Mesenteric fat pad (tissue), 1 donor: ENCODE measurements around the gene PID1. TPM values are rescaled to one million over a fixed set of nuclear protein-coding genes. Genes with fewer than 3 reads are reported as not detected.
"Not testable (repeated sequence)": the region's sequence is repeated elsewhere in the genome, so short reads cannot be mapped to it uniquely, and the experiment has no call there.

Experiments used
- DNase-seq: peaks from one replicate; pipeline ENCODE4 v3.0.0-alpha.2; 2020; ENCODE audit warnings: low spot score
- total RNA-seq: library from RNA; stranded (reverse); fragmentation: NEBNext Ultra II Directional; extraction: Animal tissue kit (Norgen Biotek cat#: 25700); gene quantifications from one replicate; pipeline ENCODE4 v1.2.1, GENCODE V29; 2021
- donor health status: DM: yes; HTN: yes; CAD: no.

Gene PID1
- total RNA-seq, 1 donor from 2014 or later, result 56.5 TPM

- no peak for DNase-seq
Observed at GRCh38 chr2:229081411-229081810, 189.7 kb downstream of the PID1 start.

GRCh38 chr2:229080172-229080571, 190.9 kb downstream of the PID1 start:
- DNase-seq, result no peak

GRCh38 chr2:229076886-229077285, 194.2 kb downstream of the PID1 start:
- not testable (repeated sequence) for DNase-seq

- DNase-seq, result no peak
Observed at GRCh38 chr2:229073935-229074334, 197.2 kb downstream of the PID1 start.

- DNase-seq, result no peak
Observed at GRCh38 chr2:229071292-229071976, 199.7 kb downstream of the PID1 start.

- DNase-seq, result no peak
Observed at GRCh38 chr2:229066121-229066715, 204.9 kb downstream of the PID1 start.

GRCh38 chr2:229064749-229065148, 206.3 kb downstream of the PID1 start:
- DNase-seq, result no peak

GRCh38 chr2:229060147-229060546, 210.9 kb downstream of the PID1 start:
- no peak for DNase-seq

- no peak for DNase-seq
Observed at GRCh38 chr2:229059331-229060033, 211.6 kb downstream of the PID1 start.

- no peak for DNase-seq
Observed at GRCh38 chr2:229057976-229058553, 213.0 kb downstream of the PID1 start.

GRCh38 chr2:229054311-229054710, 216.8 kb downstream of the PID1 start:
- no peak for DNase-seq

- DNase-seq, result no peak
Observed at GRCh38 chr2:229051798-229052197, 219.3 kb downstream of the PID1 start.

- no peak for DNase-seq
Observed at GRCh38 chr2:229050133-229050532, 221.0 kb downstream of the PID1 start.

GRCh38 chr2:229048134-229048533, 223.0 kb downstream of the PID1 start:
- DNase-seq, result no peak

GRCh38 chr2:229045671-229046070, 225.4 kb downstream of the PID1 start:
- DNase-seq, result no peak

- DNase-seq, result no peak
Observed at GRCh38 chr2:229044581-229044980, 226.5 kb downstream of the PID1 start.

GRCh38 chr2:229043681-229044080, 227.4 kb downstream of the PID1 start:
- no peak for DNase-seq

GRCh38 chr2:229042349-229042748, 228.7 kb downstream of the PID1 start:
- DNase-seq, result no peak

- DNase-seq, result no peak
Observed at GRCh38 chr2:229041691-229042090, 229.4 kb downstream of the PID1 start.

- no peak for DNase-seq
Observed at GRCh38 chr2:229037621-229038020, 233.5 kb downstream of the PID1 start.

- DNase-seq, result no peak
Observed at GRCh38 chr2:229033816-229034215, 237.3 kb downstream of the PID1 start.

GRCh38 chr2:229032608-229033234, 238.4 kb downstream of the PID1 start:
- DNase-seq, result no peak
